Stimulated activated CD8-positive, alpha-beta memory T cell treated with anti-CD3 and anti-CD28 coated beads, Interleukin-4, amount 100 ng/mL, for 48 hours (primary cell): ENCODE results near the gene COTL1.
"Not testable (repeated sequence)": the region's sequence is repeated elsewhere in the genome, so short reads cannot be mapped to it uniquely, and the experiment has no call there.

ENCODE experiments used
- DNase-seq: peaks from one replicate; pipeline ENCODE4 v3.0.0-alpha.2; 2020

Gene COTL1

DNA sequence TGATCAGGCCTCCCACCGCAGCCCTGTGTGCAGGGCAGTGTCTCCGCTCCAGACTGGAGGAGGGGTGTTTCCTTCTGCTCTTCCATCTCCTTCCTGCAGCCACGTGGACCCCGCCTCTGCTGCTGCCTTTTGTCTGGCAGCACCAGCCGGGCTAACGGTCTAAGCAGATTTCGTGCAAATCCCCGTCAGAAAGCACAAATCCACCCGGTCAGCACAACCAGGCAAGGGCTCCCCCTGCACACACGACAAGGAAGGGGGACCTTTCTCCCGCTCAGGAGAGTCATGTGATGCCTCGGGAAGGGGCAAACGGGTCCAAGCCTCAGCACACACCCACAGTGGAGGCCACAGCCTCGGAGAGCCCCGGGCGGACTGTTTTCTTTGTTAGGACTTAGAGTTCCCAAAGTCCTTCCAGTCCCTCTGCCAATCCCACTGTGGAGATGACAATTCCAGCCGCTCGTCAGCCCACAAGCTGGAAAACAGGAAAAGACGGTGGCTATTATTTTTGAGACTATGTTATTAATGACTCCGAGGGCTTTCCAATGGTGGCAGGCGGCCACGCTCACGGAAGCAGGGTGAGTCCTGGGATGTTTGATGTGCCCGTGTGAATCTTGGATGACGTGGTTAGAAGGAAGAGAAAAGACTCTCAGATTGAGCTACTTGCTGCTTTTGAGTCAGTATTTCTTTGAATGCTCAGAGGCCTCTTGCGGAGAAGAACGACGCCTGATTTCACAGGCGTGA, 90.9 kb downstream of the COTL1 start:
- no peak for DNase-seq

DNA sequence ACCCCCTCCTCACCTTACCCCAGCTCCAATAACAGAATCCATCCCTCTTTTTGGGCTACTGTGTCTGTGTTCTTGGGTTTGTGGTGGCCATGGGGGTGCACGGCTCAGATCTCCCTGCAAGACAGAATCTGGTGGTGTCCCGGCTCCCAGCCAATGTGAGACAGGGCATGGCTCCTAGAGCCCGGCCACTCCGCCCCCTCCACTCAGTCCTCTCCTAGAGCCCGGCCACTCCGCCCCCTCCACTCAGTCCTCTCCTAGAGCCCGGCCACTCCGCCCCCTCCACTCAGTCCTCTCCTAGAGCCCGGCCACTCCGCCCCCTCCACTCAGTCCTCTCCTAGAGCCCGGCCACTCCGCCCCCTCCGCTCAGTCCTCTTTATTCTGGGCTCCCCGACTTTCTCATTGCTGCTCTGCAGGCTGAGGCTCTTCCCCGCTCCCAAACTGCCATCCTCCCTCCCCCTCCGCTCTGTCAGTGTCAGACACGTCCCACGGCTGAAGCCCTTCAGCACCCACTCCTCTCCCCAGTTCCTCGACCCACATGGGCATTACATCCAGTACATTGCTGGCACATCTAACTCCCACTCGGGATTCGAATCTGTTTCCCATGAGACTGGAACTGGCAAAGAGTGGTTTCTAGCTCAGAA, 92.8 kb downstream of the COTL1 start:
- not testable (repeated sequence) for DNase-seq

DNA sequence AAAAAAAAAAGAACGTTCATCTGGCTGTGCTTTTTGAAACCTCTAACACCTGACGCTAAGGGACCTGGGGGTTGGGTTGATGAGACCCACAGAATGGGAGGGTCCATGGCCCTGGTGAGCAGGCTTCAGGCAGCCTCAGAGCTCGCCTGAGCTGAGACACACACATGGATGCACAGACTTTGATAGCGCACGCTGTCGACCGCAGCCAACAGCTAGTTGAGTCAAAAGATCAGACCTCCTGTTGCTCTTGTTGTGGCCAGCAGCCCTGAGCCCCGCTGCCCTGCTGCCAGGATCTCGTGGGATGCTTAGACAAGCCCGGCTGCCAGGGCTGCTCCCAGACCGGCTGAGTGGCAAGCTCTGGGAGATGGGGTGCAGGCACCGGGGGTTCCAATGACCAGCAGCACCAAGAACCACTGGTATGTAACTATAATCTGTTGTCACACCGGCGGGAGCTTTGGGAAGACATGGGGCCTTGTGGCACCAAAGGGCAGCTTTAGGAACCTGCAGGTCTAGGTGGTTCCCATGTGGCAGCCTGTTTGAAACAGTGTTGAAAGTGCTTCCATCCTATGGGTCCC, 93.4 kb downstream of the COTL1 start:
- DNase-seq: no peak

DNA sequence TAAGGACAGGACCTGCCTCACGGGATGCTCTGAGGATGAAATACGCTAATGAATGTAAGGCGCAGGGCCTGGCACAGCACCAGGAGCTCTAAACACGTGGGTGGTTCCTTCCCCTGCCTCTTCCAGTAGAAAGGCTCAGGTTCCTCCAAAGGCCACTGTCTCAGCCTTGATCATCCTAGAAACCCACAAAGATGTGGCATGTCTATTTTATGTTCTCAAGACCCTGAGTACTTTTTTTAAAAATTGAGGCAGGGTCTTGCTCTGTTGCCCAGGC, 96.4 kb downstream of the COTL1 start:
- DNase-seq: no peak

DNA sequence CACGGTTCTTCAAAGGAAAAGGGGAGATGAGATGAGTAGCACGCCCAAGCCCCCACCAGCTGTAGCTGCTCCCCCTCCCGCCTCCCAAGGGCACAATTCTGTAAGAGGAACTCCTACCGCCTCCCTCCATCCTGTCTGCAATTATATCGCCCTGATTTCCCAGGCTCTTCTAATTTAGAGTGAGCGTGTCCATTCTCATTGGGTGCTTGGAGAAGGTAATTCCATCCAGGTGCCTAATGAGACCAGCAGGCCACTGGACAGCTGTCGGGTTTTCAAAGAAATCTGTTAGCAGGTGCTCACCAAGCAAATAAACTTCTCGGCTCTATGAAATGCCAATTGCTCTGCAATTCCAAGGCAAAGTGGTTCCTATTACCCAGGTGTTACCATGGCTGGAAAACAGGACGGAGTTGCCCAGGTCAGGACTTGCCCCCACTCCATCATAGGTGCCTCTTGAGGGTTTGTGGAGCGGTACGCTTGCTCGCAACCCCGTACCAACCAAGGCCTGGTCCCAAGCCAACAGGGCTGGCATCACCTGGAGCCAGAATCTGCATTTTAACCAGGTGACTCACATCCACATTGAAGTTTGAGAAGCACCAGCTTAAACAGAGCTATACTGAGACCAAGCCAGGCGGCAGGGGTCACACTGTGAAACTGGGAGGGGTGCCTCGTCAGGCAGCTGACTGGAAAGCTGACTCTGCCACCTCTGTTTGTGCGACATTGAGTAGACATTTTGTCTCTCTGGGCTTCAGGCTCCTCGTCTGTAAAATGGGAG, 97.0 kb downstream of the COTL1 start:
- no peak for DNase-seq

DNA sequence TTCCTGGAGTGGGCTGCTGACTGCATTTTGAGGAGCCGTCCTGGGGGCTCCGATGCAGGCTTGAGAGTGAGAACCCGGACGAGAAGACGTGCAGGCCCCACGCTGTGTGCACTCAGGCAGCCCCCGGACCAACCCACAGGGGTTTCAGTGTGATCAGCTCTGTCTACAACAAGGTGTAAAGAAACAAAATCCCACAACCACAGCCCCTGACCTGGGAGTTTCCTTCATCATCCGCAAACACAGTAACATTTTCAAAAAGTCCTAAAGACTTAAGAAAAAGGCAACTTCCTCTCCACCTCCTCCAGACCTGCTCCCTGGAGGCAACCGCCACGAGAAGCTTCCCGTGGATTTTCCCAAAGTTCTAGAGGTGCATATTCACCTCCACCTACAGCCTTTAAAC, 98.0 kb downstream of the COTL1 start:
- DNase-seq: peak; percentile 60

DNA sequence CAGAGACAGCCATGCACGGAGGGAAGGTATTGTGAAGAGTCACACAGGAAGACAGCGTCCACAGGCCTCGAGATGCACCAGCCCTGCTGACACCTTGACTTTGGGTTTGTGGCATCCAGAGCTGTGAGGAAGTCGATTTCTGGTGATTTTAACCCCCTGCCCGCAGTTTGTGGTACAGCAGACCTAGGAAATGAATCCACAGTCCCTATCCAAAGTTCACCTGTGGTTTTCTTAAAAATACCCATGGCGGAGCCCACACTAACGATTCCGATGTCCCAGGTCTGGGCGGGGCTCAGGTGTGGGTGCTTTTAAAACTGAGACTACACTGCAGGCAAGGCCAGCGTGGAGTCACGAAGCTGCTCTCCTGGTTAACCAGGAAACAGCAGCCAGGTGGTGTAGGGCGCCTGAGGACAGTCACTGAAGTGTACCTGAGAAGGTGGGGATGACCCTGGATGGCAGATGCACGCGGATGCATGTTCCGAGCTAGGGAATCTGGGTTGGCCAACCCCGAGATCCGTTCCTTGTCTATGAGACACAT, 99.0 kb downstream of the COTL1 start:
- peak; percentile 66 for DNase-seq

DNA sequence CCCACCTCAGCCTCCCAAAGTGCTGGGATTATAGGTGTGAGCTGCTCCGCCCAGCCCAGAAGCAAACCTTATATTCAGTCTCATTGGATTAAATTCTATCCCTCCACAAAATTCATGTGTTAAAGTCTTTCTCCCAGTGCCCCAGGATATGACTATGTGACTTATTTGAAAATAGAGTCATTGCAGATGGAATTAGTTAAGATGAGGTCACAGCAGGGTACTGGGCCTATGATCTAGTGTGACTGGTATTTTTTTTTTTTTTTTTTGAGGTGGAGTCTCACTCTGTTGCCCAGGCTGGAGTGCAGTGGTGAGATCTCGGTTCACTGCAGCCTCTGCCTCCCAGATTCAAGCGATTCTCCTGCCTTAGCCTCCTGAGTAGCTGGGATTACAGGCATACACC, 99.7 kb downstream of the COTL1 start:
- DNase-seq: not testable (repeated sequence)

GRCh38 chr16:84517366-84517765, 100.5 kb downstream of the COTL1 start:
- no peak for DNase-seq
